Stimulated activated CD4-positive, alpha-beta T cell treated with anti-CD3 and anti-CD28 coated beads, TNF-alpha, amount 100 ng/mL, for 1 hour (primary cell): ENCODE data around the gene CARD14.
A peak's percentile ranks its signal among the peaks of the same experiment; 100 is the strongest.
"Not testable (repeated sequence)": the region's sequence is repeated elsewhere in the genome, so short reads cannot be mapped to it uniquely, and the experiment has no call there.

ENCODE experiments used
- DNase-seq, 3 donors: peaks; one replicate each; pipeline ENCODE4 v3.0.0-alpha.2; 2020; ENCODE audit warnings: low read depth in 3 of 3, low spot score in 1 of 3

Gene CARD14

GRCh38 chr17:80248001-80248893, 78.4 kb downstream of the CARD14 start:
- DNase-seq = no peak

DNA sequence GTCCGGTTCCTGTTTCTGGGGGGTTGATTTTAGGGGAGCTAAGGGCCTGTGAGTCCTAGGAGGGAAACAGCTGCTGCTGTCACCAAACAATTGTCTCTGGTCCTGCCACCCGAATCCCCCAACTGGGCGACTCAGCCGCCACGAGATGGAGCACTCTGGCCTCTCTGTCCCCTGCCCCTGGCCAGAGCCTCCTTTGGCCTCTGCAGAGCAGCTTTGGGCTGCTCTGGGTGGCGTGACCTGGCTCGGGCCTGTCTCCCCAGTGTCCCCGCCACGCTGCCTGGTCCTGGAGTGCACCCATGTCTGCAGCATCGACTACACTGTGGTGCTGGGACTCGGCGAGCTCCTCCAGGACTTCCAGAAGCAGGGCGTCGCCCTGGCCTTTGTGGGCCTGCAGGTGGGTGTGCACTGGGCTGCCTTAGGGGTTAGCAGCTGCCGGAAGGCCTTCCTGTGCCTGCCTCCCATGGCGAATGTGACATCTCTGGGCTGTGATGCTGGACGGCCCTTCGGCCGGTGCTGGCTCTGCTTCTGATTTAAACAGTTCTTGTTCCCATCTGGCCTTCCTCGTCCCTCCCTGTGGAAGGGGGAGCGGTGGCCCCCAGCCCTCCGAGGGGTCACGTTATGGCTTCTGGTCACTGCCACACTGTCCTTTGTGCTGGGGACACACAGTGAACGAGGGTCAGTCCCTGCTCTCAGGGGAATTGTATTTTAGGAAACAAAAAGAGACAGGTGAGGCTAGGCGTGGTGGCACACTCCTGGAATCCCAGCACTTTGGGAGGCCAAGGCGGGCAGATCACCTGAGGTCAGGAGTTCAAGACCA, 79.3 kb downstream of the CARD14 start:
- no peak for DNase-seq

DNA sequence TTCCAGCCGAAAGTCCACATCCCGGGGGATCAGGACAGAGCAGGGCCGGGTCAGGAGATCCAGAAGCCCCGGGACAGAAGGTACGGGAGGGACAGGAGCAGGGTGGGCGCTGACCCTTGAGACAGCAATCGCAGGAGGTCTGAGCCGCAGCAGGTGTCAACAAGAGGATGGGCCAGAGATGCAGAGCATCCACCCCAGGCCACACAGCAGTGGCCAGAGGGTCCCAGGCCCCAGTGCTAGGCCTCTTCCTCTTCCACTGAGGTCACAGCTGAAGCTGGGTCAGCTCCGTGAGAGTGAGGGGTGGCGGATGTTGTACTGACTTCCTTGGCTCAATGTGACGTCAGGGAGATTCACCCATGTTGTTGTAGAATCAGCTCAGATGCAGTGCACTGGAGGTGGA, 82.1 kb downstream of the CARD14 start:
- no peak for DNase-seq

DNA sequence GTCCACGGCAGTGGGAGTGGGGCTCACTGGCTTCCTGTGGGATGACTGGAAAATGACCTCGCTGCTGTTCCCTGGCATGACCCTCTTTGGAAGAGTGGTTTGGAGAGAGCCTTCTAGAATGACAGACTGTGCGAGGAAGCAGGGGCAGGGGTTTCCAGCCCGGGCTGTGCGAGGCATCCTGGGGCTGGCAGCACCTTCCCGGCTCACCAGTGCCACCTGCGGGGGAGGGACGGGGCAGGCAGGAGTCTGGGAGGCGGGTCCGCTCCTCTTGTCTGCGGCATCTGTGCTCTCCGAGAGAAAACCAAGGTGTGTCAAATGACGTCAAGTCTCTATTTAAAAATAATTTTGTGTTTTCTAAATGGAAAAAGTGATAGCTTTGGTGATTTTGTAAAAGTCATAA, 83.0 kb downstream of the CARD14 start:
- peak; percentile 73 to 83 (median 74) for DNase-seq

DNA sequence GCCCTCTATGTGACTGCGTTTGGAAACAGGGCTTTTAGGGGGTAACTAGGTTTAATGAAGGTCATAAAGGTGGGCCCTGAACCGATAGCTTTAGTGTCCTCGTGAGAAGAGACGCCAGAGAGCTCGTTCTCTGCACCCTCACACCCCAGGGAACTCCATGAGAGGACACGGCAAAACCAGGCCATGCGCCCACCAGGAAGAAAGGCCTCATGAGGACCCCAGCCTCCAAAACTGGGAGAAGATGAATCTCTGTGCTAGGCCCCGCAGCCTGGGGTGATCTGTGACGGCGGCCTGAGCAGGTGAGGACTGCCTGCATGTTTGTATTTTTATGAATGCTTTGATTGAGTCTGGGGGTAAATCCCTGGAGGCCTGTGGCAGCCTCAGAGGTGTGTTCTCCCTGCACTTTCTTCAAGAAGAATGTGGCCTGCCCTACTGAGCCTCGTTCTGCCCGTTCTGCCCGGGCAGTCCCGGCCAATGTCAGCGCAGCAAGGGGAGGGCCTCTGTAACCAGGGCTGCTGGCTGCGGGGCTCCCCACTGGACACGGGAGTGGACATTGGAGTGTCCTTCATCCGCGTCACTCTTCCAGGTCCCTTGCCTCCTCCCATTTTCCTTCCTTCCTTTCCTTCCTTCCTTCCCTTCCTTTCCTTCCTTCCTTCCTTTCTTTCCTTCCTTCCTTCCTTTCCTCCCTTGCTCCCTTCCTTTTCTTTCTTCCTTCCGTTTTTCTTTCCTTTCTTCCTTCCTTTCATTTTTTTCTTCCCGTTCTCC, 84.0 kb downstream of the CARD14 start:
- no peak for DNase-seq

- no peak for DNase-seq
These were observed 84.8 kb downstream of the CARD14 start for GRCh38 chr17:80254396-80255251.

DNA sequence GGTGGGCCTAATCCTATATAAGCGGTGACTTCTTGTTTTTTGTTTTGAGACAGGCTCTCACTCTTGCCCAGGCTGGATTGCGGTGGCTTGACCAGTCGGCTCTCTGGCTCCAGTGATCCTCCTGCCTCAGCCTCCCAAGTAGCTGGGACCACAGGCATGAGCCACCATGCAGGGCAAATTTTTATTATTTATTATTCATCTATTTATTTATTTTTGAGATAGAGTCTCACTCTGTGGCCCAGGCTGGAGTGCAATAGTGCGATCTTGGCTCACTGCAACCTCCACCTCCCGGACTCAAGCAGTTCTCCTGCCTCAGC, 86.2 kb downstream of the CARD14 start:
- no peak for DNase-seq

GRCh38 chr17:80257716-80258213, 87.9 kb downstream of the CARD14 start:
- DNase-seq = no peak

DNA sequence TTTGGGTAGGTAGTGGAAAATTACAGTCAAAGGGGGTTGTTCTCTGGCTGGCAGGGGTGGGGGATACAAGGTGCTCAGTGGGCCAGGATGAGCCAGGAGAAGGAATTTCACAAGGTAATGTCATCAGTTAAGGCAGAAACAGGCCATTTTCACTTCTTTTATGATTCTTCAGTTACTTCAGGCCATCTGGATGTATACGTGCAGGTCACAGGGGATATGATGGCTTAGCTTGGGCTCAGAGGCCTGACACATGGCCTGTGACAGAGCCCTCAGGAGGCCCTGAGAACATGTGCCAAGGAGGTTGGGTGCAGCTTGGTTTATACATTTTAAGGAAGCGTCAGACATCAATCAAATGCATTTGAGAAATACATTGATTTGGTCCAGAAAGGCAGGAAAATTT, 88.5 kb downstream of the CARD14 start:
- not testable (repeated sequence) for DNase-seq
